Measurements from ENCODE around the gene OR51E2.
A peak's percentile ranks its signal among the peaks of the same experiment; 100 is the strongest.

- peak; percentile 69 for TF ChIP-seq POLR2AphosphoS5 (IDR thresholded peaks at IDR 0.05)
- TF ChIP-seq, protein P1, sequence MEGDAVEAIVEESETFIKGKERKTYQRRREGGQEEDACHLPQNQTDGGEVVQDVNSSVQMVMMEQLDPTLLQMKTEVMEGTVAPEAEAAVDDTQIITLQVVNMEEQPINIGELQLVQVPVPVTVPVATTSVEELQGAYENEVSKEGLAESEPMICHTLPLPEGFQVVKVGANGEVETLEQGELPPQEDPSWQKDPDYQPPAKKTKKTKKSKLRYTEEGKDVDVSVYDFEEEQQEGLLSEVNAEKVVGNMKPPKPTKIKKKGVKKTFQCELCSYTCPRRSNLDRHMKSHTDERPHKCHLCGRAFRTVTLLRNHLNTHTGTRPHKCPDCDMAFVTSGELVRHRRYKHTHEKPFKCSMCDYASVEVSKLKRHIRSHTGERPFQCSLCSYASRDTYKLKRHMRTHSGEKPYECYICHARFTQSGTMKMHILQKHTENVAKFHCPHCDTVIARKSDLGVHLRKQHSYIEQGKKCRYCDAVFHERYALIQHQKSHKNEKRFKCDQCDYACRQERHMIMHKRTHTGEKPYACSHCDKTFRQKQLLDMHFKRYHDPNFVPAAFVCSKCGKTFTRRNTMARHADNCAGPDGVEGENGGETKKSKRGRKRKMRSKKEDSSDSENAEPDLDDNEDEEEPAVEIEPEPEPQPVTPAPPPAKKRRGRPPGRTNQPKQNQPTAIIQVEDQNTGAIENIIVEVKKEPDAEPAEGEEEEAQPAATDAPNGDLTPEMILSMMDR (IDR thresholded peaks at IDR 0.05), result no peak
Measured at GRCh38 chr11:4704054-4704789, 6.6 kb upstream of the OR51E2 start, which contains the start of gene MMP26.
